ENCODE measurements around the gene PER2. TPM values are rescaled to one million over a fixed set of nuclear protein-coding genes. Genes with fewer than 3 reads are reported as not detected.

The PER2 gene
- total and polyA plus RNA-seq, 9 of the 15 experiments (the other 6 are each of a cell fraction or from before 2014, with no cell fraction given), result 1.1 to 10.3 (median 2.9) TPM

DNA sequence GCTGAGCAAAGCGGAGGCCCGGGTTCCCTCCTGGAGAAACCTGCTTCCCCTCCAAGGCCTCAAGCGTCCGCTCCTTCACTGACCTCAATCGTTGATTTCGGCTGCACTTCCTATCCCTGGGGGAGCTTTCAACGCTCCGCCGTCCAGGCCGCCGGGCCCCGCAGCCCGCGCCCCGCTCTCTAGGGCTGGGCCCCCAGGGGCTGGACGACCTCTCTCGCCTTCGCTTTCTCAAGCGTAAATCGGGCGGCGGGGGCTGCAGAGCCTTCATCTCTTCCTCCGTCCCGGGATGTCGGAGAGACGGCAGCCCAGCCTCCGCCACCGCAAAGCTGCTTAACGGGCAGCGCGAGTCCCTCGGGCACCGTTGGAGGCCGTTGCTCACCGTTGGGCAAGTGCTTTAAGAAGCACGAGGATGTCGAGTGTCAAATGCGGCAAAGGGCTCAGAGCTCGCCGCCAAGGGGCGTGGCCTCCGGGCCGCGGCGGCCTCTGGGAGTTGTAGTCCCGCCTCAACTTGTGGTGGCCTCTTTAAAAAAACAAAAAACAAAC, 57.1 kb downstream of the PER2 start (continued):
- no peak for TF ChIP-seq TRIM25 (IDR thresholded peaks at IDR 0.05; ENCODE audit: borderline replicate concordance)
- TF ChIP-seq MEF2A (IDR thresholded peaks at IDR 0.05; ENCODE audit: control insufficient read depth, low read depth, low read length), result no peak
- TF ChIP-seq RBBP5 (IDR thresholded peaks at IDR 0.05; ENCODE audit: borderline replicate concordance, insufficient read depth, low read length, poor library complexity, severe bottlenecking), result peak; percentile 80
- TF ChIP-seq ZNF408 (CRISPR knock-in tag; IDR thresholded peaks at IDR 0.05; ENCODE audit: low read depth), result no peak
- no peak for TF ChIP-seq ARNT (IDR thresholded peaks at IDR 0.05)
- no peak for TF ChIP-seq HMG20B (CRISPR knock-in tag; IDR thresholded peaks at IDR 0.05)
- TF ChIP-seq, protein P1, sequence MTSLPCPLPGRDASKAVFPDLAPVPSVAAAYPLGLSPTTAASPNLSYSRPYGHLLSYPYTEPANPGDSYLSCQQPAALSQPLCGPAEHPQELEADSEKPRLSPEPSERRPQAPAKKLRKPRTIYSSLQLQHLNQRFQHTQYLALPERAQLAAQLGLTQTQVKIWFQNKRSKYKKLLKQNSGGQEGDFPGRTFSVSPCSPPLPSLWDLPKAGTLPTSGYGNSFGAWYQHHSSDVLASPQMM (CRISPR knock-in tag; IDR thresholded peaks at IDR 0.05), result no peak
- no peak for TF ChIP-seq CC2D1A (IDR thresholded peaks at IDR 0.05)
- TF ChIP-seq ZNF584 (CRISPR knock-in tag; IDR thresholded peaks at IDR 0.05; ENCODE audit: low read depth), result no peak
- no peak for TF ChIP-seq RBM14 (IDR thresholded peaks at IDR 0.05; ENCODE audit: borderline replicate concordance, insufficient read depth, low read depth, low read length)
- TF ChIP-seq PRMT5 (CRISPR knock-in tag; IDR thresholded peaks at IDR 0.05), result no peak
- TF ChIP-seq CBFA2T3 (IDR thresholded peaks at IDR 0.05), result no peak
- TF ChIP-seq NFIC (IDR thresholded peaks at IDR 0.05), result 0 out of 2 replicates have a peak, but pooled peaks have one; percentile 34
- peak; percentile 41 for TF ChIP-seq KDM5B (IDR thresholded peaks at IDR 0.05; ENCODE audit: insufficient replicate concordance, low read depth, low read length)
- no peak for TF ChIP-seq GTF2A2 (tag; IDR thresholded peaks at IDR 0.05)
- no peak for TF ChIP-seq ZNF217 (CRISPR knock-in tag; IDR thresholded peaks at IDR 0.05)
- no peak for TF ChIP-seq FOXA1 (IDR thresholded peaks at IDR 0.05; ENCODE audit: borderline replicate concordance)
- TF ChIP-seq CEBPB (tag; IDR thresholded peaks at IDR 0.05), result peak; percentile 30; the same call in 1 of the 2 replicates
- no peak for TF ChIP-seq RBM15 (IDR thresholded peaks at IDR 0.05; ENCODE audit: insufficient read depth, low read length)
- TF ChIP-seq, protein P2, sequence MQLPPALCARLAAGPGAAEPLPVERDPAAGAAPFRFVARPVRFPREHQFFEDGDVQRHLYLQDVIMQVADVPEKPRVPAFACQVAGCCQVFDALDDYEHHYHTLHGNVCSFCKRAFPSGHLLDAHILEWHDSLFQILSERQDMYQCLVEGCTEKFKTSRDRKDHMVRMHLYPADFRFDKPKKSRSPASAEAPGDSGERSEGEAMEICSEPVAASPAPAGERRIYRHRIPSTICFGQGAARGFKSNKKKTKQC (CRISPR knock-in tag; IDR thresholded peaks at IDR 0.05), result peak; percentile 79; the same call in 1 of the 2 replicates
- TF ChIP-seq, protein P3, sequence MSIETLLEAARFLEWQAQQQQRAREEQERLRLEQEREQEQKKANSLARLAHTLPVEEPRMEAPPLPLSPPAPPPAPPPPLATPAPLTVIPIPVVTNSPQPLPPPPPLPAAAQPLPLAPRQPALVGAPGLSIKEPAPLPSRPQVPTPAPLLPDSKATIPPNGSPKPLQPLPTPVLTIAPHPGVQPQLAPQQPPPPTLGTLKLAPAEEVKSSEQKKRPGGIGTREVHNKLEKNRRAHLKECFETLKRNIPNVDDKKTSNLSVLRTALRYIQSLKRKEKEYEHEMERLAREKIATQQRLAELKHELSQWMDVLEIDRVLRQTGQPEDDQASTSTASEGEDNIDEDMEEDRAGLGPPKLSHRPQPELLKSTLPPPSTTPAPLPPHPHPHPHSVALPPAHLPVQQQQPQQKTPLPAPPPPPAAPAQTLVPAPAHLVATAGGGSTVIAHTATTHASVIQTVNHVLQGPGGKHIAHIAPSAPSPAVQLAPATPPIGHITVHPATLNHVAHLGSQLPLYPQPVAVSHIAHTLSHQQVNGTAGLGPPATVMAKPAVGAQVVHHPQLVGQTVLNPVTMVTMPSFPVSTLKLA (conservative IDR thresholded peaks at IDR 0.05), result peak; percentile 74 to 88
- no peak for TF ChIP-seq ZNF274 (IDR thresholded peaks at IDR 0.05; ENCODE audit: borderline replicate concordance, low read depth, low read length)
- TF ChIP-seq ZNF707 (CRISPR knock-in tag; conservative IDR thresholded peaks at IDR 0.05), result no peak
- no peak for TF ChIP-seq ADNP (tag; IDR thresholded peaks at IDR 0.05)
- TF ChIP-seq NBN (IDR thresholded peaks at IDR 0.05; ENCODE audit: low read depth), result no peak
- TF ChIP-seq FOXJ2 (tag; IDR thresholded peaks at IDR 0.05), result no peak

All from K562 (cell line).